GM19035 (cell line): ENCODE measurements around the gene CCT8.

Source experiments
- ATAC-seq: cut with Tn5 transposase; IDR thresholded peaks from one replicate; pipeline ENCODE4 v1.9.1; 2021; ENCODE audit not compliant: unreplicated experiment

The CCT8 gene, protein sequence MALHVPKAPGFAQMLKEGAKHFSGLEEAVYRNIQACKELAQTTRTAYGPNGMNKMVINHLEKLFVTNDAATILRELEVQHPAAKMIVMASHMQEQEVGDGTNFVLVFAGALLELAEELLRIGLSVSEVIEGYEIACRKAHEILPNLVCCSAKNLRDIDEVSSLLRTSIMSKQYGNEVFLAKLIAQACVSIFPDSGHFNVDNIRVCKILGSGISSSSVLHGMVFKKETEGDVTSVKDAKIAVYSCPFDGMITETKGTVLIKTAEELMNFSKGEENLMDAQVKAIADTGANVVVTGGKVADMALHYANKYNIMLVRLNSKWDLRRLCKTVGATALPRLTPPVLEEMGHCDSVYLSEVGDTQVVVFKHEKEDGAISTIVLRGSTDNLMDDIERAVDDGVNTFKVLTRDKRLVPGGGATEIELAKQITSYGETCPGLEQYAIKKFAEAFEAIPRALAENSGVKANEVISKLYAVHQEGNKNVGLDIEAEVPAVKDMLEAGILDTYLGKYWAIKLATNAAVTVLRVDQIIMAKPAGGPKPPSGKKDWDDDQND

DNA sequence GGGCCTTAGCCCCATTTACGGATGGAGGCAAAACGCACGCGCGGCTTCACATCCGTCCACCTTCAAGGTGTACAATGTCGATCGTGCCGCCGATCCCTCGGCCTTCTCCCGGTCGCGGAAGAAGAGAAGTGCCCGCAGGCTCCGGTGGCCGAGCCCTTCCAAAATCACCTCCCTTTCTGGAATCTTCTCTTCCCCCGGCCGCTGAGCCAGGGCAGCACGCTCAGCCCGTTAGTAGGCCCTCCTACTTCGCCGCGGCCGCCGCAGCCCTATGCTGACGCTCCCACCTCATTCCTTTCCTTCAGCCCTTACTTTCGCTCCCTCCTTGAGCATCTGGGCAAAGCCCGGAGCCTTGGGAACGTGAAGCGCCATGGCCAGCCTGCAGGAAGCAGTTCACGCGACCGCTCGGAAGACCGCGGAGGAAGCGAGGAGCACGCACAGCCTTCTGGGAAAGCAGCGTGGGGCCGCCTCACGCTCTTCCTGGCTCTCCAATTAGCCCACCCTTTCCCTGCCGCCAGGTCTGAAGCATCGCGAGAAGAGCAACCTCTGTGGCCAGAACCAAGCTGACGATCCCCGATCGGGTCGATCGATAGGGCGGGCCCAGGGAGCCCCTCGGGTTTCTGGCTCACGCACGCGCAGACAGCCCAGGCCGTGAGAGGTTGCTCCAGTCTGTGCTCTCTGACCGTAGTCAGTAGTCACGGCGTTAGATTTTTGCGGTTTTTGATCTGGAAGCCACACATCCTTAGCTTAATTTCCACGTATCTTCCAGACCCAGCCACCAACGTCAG, at the start of gene CCT8:
CCT8 (minus strand) TSS at position 427 of the 785 bp plus-strand sequence; CDS start at position 369, 58 bp downstream.
- peak; percentile 93 for ATAC-seq

DNA sequence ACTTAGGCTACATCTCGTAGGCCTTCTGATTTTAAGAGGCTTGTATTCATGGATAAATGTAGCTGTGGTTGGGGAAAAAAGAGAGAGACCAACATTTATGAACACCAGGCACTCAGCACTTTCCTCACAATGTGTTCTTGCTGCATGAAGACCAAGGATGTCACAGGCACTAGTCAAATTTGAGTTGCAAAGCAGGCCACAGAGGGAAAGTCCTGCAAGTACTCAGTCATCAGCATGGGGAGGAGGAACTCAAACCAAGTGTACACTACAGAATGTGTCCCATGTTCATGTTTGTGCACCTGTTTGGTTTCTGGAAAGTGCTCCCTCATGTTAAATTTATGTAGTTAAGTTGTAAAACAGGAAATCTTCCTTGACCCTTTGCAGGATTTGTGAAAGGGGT, 48.3 kb upstream of the CCT8 start:
- ATAC-seq, result peak; percentile 77

DNA sequence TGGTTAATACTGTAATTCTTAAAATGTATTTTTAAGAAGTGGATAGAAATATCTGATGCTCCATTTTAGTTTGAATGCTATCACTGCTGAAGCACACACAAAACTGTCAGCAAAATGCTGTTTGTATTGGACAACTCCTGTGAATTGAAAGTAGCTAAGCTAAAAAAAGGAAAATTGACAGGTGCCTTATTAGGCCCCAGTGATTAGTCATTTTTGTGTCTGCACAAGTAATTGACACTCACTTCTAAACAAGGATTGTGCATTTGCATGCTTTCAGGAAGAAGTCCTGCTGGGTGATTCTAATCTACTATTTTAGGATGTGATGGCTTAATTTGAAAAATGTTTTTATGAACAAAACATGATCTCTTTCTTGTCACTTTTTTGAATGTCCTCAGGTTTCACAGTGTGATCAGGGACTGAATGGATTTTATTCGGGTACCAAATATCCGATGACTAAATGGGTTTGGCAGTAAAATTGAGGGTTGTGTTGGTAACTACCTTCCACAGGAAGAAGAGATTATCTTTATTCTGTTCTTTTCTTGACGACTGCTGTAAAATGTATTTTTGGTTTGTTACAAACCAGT, 44.0 kb upstream of the CCT8 start:
- peak; percentile 58 for ATAC-seq

DNA sequence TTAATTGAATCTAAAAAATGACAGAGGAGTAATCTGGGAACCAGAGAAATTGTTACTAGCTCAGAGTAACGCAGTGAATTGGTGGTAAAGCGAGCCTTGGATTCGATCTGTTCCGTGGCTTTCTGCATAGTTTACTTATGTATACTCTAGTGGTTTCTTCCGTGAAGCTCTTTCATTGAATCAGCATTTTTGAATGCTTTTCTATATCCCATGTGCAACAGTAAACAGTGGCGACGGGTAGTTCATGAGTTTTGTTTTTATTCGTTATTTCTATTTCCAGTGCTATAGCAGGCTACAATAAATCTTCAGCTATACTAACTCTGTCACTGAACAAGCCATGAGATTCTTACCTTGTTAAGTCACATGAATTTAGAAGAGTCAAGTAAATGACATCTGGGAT, 42.5 kb upstream of the CCT8 start:
- ATAC-seq, result no peak

- ATAC-seq, result no peak
These were observed 41.5 kb upstream of the CCT8 start for GRCh38 chr21:29114765-29115500.

GRCh38 chr21:29105218-29105617, 31.8 kb upstream of the CCT8 start:
- ATAC-seq, result no peak

DNA sequence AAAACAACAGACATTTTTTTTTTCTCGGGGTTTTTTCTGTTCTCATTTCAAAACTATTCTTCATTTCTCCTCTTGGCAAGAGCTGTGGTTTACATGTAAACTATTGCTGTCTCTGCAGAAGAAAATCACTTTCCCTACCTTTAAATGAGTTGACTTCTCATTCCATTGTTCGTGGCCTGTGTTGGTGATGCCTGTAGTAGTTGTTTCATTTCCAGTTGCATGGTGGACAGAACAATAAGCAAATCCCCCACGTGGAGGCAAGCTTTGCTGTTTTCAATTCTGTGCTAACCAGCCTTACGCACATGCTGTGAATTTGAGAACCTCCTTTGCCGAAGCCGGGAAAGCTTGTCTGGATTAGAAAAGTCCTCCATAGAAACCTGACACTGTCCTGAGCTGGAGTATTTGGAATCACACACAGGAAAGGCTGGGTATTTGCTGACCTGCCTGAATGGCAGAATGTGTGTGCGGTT, 30.8 kb upstream of the CCT8 start:
- ATAC-seq, result no peak

- ATAC-seq, result no peak
These were observed 29.4 kb upstream of the CCT8 start for GRCh38 chr21:29102791-29103257.

DNA sequence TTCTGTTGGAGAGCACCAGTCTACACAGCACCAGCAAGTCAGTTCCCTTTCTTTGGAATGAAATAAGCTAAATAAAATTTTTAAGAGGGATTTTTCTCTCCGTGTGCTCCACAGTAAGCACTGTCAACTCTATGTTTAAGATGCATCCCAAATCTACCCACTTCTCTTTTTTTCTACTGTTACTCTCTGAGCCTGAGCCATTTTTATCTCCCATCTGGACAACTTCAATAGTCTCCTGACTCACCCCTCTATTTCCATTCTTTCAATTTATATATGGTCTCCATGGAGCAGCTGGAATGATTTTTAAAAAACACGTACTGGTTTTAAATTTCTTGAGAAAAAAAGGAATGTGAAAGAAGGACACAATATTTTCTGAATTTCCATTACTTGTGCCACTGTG, 24.7 kb upstream of the CCT8 start:
- ATAC-seq, result no peak

- no peak for ATAC-seq
These were observed 23.0 kb upstream of the CCT8 start for GRCh38 chr21:29096218-29097015.

- no peak for ATAC-seq
These were observed 18.9 kb upstream of the CCT8 start for GRCh38 chr21:29092102-29092959.

DNA sequence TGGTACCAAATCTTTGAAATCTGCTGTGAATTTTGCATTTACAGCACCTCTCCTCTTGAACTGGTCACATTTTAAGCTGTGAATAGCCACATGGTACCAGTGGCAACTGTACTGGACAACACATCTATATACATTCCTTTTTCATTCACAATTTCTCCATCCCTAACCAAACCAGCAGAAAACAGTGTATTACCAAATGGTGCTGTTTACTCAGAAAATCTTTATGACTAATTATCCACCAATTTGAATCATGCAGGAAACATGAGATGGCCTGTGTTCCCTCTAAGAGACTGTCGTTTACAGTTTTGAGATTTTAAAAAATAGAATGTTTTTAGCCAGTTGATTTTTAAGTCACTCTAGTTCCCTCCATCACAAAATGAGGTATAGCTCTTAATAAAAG, 17.6 kb upstream of the CCT8 start:
- no peak for ATAC-seq

DNA sequence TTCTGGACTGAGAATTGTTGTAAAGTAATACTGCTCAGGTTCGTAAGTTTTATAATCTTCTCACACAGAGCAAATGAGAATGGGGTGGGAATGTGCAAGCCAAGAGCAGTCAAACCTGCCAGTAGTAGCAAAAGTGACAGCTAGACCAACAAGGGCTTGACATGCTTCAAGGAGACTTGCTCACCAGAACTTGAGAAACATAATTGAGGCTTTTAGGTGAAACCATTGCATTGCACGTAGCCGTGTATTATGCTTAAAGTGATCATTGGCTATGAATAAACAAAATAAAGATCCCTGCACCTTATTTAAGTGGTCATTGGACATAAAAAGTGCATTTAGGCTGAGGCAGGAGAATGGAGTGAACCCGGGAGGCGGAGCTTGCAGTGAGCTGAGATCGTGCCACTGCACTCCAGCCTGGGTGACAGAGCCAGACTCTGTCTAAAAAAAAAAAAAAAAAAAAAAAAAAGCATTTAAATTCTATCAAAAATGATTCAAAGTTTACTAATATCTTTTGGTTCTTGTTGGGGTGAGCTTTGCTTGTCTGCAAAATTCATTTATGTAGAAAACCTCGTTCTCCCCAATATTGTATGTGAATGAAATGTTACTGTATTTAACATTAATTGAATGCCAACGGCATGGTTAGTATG, 11.8 kb upstream of the CCT8 start:
- no peak for ATAC-seq

DNA sequence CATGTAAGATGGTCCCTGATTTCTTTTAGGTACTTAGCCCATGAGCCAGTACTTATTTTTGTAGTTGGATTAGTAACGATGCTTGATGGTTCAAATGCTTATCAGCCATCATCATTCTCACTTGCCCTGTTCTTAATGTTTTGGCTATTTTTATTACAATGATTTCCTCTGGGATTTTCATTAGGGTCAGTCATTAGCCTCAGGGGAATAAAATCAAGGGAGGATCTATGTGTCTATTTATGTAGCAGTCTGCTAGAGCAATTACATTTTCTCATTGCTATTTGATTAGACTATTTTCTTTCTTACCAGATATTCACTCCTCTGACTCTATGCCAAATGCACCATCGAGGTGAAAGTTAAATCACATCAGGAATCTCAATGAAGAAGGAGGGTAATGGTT, 10.9 kb upstream of the CCT8 start:
- ATAC-seq, result no peak

DNA sequence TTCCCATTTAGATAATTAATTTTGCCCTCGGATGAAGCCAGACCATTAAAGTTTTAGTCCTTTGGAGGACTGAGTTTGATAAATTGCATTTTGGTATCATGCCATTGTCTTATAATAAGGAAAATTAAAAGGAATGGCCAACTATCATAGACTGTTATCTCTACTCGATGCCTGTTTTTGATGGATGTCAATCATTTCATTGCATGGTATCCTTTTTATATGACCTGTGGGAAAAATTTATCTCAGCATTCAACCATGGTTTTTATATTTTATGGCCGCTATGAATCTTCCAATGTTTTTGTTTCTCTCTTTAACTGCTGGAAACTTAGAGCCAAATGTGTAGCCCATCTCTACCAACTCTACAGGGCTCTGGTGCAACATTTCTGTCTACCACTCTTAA, 9.9 kb upstream of the CCT8 start:
- no peak for ATAC-seq

DNA sequence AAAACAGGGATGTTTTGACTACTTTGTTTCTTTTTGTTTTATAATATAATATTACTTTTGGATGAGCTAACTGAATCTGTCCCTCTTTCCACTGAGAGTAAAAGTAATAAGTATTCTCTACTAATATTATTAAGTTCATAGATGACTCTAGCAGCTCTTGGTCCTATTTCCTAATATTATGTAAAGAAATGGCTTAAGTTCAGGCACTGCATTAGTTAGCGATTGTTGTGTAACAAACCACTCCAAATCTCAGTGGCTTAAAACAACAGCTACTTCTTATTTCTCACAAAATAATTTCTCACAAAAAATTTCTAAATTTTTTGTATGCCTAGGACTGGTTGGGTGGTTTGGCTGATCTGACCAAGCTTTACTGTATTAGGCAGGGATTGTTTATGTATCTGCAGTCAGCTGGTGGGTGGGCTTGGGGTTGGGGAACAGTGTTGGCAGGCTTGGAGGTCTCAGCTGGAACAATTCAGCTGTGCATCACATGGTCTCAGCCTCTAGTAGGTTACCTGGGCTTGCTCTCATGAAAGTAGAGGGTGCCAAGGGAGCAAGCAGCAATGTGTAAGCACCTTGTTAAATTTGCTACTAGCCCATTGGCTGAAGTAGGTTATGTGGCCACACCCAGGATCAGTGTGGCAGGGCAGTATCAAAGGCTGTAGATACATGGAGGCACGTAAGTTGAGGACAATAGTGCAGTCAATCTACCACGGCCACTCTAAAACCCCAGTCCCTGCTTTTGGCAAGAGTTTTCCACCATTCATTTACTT, 8.8 kb upstream of the CCT8 start:
- ATAC-seq, result no peak

DNA sequence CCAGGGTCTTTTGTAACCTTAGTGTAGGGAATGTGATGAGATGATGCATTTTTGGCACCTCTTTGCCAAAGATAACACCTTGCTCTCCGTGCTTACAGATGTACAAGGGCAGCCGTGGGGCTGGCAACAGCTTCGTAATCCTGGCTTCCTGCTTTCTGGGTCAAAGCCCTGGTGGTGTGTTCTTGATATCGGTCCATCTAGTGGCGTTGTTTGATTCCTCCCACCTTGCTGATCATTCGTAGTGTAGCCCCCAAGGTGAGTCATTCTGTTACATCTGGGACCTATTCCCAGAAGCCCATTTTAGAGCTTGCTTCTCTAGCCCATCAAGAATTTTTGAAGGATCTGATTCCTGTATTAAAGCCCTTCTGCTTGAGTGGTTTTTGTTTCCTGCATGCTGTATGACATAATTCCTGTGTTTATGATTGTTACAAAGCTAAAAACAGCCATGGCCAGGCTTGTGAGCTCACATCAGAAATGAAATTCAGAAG, 7.0 kb upstream of the CCT8 start:
- ATAC-seq, result no peak
